DMS79 treated with DMSO at 0.1 percent for 48 hours (cell line): ENCODE data around the gene VPS52.
A peak's percentile ranks its signal among the peaks of the same experiment; 100 is the strongest.

Source experiments
- DNase-seq: peaks from one replicate; lab custom pipeline; 2025; lab: John Stamatoyannopoulos, UW

Gene VPS52, protein sequence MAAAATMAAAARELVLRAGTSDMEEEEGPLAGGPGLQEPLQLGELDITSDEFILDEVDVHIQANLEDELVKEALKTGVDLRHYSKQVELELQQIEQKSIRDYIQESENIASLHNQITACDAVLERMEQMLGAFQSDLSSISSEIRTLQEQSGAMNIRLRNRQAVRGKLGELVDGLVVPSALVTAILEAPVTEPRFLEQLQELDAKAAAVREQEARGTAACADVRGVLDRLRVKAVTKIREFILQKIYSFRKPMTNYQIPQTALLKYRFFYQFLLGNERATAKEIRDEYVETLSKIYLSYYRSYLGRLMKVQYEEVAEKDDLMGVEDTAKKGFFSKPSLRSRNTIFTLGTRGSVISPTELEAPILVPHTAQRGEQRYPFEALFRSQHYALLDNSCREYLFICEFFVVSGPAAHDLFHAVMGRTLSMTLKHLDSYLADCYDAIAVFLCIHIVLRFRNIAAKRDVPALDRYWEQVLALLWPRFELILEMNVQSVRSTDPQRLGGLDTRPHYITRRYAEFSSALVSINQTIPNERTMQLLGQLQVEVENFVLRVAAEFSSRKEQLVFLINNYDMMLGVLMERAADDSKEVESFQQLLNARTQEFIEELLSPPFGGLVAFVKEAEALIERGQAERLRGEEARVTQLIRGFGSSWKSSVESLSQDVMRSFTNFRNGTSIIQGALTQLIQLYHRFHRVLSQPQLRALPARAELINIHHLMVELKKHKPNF

DNA sequence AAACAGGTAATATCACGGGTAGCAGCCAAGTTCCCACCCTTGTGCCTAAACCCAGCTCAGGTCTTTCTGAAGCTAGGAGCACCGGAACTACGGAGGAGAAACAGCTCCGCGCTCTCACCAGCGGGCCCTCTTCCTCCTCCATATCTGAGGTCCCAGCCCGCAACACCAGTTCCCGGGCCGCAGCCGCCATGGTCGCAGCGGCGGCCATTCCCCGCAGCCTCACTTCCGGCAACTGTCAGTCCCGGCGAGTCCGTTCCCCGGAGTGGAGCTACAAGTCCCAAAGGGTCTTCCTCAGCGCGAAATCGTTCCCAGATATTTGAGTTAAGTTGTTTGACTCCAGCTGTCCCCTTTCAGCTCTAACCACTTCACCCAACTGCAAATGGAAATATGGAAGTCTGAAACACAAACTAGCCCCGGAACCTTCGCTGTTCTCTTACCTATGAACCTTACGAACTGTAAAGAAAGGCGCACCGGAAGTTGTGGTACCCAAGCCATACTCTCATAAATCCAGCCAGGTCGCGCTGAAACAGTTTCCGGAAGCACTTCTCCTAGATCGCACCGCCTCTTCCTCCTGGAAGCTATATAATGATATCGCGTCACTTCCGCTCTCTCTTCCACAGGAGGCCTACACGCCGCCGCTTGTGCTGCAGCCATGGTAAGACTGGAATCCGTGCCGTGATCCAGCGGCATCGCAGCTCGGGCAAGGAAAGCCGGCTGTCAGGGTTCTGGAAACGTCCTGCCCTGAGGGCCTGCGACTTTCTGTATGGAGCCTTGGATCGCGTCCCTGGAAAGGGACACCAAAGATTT lies at the start of gene VPS52, which contains the start of gene RPS18:
VPS52 (minus strand) TSS at position 409 of the 807 bp plus-strand sequence; CDS start at position 208, 201 bp downstream.
RPS18 (plus strand) TSS at position 608 of the 807 bp plus-strand sequence; CDS start at position 653, 45 bp downstream.
- DNase-seq, result peak; percentile 97

DNA sequence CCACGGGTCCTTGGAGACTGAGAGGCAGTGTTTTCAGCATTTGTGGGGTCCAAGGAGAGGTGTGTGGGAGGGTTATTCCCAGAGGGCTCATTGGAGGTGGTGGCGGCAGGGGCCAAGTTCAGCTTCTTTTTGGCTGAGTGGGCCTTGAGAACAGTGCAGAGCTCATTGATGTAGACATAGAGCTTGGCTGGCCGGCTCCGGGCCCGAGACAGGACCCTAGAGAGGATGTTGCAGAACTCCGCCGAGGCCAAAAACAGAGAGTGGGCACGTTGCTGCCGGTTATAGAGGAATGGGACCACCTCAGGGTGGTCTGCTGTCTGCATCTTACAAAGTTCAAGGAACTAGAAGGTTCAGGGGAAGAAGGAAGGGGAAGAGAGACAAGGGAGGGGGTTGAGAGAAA lies 49.6 kb upstream of the VPS52 start:
- DNase-seq, result no peak

GRCh38 chr6:33320315-33321181 lies 48.9 kb upstream of the VPS52 start:
- no peak for DNase-seq

DNA sequence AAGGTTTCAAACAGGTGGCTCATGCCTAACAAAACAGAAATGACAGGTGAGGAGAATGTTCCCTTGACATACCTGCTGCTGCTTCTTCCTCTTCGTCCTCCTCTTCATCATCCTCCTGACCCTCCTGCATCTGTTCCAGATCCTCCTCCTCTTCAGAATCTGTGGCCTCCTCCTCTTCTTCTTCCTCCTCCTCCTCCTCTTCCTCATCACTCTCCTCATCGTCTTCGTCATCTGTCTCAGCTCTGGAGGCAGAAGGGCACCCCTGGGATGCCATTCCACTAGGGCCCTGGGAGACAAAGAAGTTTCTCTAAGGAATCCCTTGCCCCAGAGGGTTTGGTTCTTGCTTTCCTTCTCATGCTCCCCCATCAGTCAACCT lies 48.3 kb upstream of the VPS52 start:
- DNase-seq, result no peak

- DNase-seq, result no peak
These were observed 46.9 kb upstream of the VPS52 start for GRCh38 chr6:33318426-33319073.

DNA sequence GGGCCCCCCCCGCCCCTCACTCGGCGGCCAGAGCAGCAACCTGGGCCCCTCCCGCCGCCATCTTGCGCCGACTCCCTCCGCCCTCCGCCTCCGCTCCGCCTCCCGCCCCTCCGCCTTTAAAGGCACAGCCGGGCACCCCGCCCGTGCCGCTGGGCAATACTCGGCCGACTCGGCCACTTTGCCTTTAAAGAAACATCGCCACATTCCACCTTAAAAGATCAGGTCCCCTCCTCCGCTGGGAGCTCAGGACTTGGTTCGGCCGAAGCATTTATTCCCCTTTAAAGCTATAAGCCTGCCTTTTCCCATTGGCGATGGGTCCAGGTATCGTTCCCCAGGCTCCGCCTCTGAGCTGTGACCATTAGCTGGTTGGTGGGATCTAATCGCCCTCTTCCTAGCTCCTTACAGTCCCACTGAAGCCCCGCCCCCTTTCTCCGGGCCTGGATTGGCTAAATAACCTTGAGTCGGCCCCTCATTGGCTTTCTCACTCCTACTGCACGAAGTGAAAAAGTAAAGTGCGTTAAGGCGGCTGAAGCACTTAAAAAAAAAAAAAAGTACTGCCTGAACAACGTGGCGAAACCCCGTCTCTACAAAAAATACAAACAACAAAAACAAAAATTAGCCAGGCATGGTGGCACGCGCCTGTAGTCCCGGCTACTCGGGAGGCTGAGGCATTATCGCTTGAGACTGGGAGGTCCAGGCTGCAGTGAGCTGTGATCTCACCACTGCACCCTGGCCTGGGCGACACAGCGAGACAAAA lies 46.2 kb upstream of the VPS52 start, which contains the start of gene ZBTB22:
ZBTB22 (minus strand) TSS at position 76 of the 757 bp plus-strand sequence. CDS start 828 bp downstream, outside the sequence.
- peak; percentile 97 for DNase-seq

DNA sequence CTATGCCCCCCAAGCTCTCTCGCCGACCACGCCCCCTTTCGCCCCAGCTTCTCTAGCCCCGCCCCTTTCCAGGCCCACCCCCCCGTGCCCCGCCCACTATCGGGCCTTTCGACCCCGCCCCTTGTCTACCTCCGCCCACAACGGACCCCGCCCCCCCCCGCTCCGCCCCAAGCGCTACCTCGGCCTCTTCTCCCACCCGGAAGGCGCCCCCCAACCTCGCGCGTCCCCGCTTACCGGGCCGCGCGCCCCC lies 45.7 kb upstream of the VPS52 start:
- DNase-seq, result no peak

DNA sequence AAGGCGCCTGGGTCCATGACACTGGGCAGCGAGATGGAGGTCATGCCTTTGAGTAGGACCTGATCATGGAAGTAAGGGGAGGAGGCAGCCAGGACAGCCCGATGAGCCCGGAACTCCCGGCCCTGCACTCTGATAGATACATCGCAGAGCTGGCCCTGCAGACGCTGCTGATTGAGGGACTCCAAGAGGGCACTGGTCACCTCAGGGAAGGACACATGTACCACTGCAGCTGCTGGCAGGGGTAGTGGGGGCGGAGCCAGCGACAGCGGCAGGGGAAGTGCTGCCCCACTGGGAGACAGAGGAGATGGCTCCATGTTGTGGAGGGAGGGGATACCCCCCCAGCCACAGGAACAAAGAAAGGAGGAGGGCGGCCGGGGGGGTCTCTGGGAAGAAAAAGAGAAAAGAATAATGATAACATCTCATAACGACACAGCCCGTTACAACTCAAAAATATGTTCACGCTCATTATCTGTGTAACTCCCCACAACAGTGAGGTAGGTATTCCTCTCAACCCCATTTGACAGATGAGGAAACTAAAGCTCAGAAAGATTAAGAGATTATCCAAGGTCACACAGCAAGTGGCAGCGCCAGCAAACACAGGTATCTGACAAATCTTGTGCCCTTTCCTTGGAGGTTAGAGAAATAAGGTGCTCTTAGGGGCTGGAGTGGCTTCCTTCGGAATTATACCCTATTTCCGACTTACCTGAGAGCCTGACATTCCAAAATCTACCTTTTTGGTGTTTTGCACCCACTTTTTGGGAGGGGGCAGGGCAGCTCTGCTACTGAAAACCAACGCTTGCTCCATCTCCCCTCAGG lies 45.1 kb upstream of the VPS52 start:
- DNase-seq, result no peak

DNA sequence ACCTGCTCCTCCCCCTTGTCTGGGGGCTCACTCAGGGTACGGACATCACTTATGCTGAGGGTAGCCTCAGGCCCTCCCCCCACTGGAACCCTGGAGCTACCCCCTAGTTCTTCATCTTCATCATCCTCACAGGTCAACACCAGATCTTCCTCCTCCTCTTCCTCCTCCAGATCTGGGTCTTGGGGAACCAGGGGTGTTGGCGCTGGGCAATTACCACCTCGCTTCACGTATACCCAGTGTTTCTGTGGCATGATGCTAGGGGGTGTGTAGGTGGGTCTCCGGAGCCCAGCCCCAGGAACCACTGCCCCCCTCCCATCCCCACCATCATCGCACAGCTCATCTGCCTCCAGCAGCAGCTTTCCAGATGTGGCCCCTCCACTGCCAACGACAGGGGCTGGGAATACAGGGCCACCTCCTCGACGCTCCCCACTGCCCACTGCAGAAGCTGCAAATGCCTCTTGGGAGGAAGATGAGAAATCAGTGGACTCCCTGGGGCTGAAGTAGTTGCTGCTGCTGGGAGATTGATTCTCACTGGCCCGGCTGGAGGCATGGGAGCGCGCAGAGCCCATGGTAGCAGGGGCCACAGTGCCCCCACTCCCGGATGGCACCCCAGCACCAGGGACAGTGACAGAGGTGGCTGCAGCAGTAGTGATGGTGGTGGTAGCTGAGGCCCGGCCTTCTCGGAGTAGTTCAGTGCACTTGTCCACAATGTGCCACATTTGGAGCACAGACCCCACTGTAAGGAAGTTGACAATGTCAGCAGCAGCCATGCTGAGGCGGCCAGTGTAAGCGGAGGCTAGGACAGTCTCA lies 44.3 kb upstream of the VPS52 start:
- no peak for DNase-seq

DNA sequence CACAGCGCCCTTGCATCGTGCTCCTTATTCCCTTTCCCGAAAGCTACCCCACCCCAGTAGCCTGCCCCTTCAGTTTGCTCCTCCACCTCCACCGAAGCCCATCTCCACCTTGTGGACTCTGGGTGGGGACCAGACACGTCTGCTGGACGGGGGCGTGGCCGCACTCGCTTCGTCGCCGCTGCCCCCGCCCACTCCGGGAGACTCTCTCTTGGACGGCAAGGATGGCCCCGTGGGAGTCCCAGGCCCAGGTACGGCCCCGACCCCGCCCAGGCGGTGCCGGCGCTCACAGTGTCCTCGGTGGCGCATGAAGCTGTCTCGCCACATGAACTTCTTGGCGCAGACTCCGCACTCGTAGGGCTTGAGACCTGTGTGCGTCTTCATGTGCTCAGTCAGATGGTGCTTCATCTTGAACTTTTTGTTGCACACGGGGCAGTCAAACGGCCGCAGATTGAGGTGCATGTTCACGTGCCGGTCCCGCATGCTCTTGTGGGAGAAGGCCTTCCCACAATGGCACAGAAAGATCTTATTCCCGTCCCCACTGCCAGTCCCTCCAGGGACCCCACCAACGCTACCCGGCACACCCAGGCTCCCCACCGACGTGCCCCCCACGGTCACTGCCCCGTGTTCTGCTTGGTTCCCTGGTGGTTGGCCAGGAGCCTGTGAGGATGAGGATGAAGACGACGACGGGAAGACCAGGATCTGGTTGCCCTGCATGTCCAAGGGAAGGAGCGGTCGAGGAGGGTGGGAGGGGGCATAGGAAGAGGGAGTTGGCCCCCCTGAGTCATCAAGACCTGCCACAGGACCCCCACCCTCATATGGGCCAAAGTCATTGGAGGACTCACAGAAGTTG lies 43.5 kb upstream of the VPS52 start:
- peak; percentile 41 for DNase-seq

DNA sequence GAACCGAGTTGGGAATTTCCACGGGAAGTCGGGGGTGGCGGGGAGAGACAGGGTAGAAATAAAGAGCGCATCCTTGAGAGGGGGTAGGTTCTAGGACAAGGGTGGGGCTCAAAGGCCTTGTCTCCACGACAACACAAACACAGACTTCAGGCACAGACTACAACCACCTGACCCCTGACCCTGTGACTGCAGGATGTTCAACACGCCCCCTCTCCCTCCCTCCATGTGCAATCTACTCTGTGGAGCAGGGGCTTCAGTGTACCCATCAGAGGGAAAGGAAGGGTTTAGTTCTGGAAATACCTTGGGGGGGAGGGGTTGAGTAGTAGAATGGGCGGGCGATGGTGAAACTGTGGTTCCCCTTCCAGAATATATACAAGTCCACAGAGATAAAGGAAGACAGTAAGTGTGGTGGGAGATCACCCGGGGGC lies 42.9 kb upstream of the VPS52 start:
- DNase-seq, result peak; percentile 57

DNA sequence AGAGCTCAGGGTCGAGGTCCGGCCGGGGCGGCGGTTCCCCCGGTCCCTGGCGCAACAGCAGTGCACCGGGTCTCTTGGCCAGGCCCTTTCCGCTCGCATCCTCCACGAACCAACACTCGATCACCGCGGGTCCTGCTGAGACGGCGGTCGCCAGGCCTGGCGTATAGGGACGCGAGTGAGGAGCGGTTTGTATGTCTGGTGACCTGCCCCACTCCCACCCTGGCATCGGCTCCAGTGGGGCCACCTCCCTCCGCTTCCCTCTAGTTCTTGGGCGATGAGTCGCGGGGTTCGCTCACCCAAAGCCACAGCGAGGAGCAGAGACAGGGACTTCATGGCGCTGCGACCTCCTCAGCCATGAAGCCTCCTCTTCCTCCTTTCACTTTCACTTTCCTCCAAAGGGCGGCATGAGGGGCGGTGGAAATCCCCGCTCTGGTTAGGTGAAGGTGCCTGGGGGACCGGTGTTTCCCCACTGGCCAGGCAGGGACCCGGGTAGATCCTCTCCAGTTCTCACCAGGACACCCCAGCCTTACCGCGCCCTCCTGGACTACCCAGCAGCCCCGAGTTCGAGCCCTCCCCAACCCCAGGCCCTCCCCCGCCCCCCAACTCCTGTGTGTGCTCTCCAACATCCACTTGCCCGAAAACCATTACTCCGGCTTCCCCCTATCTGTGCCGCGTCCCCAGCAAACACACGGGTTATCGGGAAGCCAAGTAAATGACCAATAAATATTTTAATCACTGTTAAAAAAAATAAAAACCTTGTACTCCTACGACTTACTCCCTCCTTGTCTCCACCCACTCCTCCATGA lies 42.2 kb upstream of the VPS52 start, which contains the start of gene TAPBP:
TAPBP (minus strand) TSS at position 370 of the 806 bp plus-strand sequence; CDS start at position 333, 37 bp downstream.
- DNase-seq, result peak; percentile 59

GRCh38 chr6:33313105-33313708 lies 41.5 kb upstream of the VPS52 start:
- DNase-seq, result peak; percentile 73

GRCh38 chr6:33312361-33313104 lies 40.9 kb upstream of the VPS52 start:
- peak; percentile 87 for DNase-seq

DNA sequence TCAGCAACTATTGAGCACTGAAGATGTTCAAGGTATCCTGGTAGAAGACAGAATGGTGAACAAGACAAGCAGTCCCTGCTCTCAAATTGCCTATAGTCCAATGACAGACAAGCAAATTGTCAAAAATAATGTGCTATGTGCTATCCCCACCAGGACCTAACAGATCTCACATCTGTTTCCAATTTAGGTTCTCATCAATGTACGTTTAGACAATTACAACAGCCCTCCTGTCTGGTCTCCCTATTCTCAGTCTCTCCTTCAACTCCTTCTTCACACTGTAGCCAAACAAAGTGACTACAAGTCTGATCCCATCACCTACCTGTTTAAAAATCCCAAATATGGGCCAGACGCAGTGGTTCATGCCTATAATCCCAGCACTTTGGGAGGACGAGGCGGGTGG lies 34.7 kb upstream of the VPS52 start:
- no peak for DNase-seq
